Measurements from ENCODE around the gene ANXA4.
A peak's percentile ranks its signal among the peaks of the same experiment; 100 is the strongest.

Gene ANXA4

DNA sequence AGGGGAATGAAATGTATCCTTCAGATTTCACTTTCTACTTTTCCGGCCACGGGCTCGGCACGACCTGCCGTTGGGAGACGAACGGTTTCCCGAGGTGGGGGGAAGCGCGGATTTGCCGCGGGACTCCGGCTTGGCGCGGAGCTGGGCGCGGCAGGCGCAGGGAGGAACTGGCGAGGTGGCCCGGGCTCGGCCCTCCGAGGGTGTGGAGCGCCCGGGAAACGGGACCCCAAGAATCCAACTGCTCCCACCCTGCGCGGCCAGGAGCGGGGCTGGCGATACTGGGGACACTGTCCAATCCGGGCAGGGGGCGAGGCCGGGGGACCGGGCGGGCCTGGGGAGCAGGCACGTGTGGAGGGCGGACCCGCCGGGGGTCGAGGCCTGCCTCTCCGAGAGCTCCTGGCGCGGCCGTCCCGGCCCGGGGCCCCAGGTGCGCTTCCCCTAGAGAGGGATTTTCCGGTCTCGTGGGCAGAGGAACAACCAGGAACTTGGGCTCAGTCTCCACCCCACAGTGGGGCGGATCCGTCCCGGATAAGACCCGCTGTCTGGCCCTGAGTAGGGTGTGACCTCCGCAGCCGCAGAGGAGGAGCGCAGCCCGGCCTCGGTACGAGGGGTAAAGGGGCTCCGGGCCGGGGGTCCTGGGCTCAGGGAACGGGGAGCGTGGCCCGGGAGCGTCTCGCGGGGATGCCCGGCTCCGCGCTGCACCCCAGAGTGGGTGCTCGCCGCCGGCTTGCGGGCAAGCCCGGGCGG is at the start of gene ANXA4:
TSS of gene ANXA4 (plus strand) at position 560 of the 747 bp plus-strand sequence. CDS start 39,432 bp downstream, outside the sequence.
- peak; percentile 82 for DNase-seq (ENCODE audit: low spot score)

DNA sequence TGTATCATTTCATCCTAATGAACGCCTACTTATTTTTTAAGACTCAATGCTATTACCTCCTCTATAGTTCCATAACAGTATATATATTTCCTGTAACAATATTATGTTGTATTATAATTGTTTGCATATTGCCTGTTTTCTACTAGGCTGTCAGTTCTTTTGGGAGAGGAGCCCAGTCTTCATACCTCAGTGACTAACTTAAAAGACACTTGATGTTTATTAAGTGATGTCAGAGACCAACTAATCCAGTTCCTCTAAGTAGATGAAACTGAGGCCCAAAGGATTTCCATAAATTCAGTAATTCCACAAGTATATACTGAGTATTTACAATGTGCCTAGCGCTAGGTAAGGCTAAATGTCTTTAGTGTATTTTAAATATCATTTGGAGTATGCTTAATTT is 49.5 kb upstream of the ANXA4 start:
- DNase-seq (ENCODE audit: low spot score): peak; percentile 69

DNA sequence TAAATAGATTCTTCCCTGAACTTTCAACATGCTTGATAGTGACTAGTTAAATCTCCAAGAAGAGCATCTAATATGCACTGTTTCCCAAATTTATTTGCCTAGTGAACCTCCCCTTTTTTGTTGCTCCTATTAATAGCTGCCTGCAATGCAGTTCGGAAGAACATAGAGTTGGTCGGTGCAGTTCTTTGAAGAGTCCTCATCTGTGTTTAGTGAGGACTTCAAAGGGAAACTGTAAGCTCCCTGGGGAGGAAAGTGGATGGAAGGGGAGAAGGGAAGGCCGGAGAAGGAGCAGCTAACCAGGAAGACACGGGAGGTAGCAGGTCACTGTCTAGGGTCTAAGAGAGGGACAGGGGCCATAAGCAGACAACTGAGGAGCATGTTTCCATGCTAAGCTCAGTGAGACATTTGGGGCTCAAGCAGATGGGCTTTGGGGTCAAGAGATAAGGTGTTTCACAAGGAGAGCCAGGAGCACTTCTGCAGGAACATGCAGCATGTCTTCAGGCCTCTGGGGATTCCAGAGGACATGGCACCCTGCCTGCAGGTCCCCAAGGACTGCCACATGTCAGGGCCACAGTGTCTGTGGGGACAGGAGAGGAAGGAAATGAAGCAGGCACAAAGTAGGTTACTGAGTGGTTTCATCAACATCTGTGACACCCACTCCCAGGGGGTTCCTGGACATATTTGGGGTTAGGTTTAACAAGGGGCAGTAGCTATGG is 48.7 kb upstream of the ANXA4 start:
- no peak for DNase-seq (ENCODE audit: low spot score)

DNA sequence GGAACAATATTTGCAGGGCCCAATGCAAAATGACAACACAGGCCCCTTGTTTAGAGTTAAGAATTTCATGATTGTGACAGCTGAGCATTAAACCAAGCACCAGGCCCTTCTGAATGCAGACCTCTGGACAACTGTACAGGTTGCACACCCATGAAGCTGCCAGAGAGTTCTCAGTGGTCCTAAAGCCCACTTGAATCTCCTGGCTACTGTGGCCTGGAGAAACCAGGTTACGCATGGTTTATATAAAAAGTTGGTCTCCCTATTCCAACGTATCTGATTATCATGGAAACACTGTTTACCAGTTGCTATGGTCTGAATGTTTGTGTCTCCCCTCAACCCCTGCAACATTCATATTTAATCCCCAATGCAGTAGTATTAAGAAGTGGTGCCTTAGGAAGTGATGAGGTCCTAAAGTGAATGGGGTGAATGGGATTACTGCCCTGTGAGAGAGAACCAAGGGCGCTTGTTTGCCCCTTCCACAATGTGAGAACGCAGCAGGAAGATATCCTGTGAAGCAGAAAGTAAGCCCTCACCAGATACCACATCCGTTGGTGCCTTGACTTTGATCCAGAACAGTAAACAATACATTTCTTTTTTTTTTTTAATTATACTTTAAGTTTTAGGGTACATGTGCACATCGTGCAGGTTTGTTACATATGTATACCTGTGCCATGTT is 48.0 kb upstream of the ANXA4 start:
- no peak for DNase-seq (ENCODE audit: low spot score)

DNA sequence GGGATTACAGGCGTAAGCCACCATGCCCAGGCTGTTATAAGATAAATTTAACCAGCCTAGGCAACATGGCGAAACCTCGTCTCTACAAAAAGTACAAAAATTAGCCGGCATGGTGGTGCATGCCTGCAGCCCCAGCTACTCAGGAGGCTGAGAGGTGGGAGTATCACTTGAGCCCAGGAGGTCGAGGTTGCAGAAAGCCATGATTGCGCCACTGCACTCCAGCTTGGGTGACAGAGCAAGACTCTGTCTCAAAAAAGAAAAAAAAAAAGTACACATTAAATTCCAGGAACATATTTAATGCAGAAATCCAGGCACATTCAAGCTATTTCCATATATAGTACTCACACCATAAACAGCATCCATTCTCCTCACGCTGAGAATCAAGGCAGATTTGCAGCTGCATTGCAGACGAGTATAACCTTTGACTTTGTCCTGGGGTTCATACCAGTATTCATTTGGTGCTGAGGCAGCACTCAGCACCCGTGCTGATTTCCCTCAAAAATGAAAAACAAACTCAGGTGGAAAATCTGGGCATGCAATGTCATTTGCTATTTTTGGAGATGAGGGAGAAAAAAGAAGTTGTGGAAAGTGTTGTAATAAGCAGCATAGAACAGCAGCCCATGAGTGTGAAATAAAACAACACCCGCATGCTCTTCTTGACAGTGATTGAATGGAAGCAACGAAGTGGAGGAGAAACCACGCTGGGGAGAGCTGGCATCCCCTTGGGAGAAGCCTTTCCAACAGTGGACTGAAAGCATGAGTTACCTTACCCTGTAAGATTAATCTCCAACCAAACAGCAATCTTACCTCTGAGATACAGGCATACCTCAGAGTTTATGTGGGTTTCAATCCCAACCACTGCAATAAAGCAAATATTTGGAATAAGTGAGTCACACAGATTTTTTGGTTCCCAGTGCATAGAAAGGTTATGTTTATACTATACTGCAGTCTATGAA is 46.8 kb upstream of the ANXA4 start:
- peak; percentile 40 for DNase-seq (ENCODE audit: low spot score)

DNA sequence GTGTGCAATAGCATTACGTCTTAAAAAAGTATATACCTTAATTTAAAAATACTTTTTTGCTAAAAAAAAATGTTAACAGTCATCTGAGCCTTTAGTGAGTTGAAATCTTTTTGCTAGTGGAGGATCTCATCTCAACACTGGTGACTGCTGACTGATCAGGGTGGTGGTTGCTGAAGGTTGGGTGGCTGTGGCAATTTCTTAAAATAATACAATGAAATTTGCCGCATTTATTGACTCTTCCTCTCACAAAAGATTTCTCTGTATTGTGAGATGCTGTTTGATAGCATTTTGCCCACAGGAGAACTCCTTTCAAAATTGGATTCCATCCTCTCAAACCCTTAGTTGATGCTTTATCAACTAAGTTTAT is 46.1 kb upstream of the ANXA4 start:
- no peak for DNase-seq (ENCODE audit: low spot score)

DNA sequence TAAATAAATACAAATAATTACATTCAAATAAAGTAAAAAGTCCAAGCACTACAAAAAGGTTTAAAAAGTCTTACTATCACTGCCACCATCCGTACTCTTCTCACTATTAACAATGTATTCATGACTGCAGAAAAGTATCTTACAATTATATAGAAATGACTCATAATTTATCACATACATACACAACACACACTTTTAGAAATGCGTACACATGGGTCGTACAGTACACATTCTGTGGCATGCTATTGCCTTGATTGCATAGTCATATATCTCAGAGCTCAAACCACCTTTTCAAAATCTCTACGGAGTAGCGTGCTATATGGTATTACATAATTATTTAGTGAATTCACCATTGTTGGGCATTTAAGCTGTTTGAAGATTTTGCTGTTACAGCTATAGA is 41.6 kb upstream of the ANXA4 start:
- no peak for DNase-seq (ENCODE audit: low spot score)

DNA sequence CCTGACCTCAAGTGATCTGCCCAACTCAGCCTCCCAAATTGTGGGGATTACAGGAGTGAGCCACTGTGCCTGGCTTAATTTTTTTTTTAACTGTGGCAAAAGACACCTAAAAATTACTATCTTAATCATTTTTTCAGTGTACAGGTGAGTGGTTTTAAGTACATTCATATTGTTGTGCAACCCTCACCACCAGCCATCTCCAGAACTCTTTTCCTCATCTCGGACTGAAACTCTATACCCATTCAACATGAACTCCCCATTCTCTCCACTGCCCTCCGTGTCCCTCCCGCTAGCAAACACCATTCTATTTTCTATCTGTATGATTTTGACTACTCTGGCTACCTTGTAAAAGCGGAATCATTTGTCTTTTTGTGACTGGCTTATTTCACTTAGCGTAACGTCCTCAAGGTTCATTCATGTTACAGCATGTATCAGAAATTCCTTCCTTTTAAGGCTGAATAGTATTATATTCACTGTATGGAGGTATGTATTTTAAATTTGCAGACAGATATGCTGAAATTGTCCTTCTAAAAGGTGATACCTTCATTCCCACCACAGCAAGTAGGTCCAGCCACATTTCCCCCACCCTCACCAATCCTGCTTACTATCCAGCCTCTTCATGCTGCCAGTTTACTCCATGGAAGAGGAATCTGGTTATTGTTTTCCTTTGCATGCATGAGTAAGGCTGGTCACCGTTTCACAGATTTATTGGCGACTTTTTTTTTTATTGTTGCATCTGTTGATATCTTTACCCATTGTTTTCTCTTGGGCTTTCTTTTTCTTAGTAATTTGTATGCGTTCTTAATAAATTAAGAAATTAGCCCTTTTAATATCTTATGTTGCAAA is 40.6 kb upstream of the ANXA4 start:
- no peak for DNase-seq (ENCODE audit: low spot score)

DNA sequence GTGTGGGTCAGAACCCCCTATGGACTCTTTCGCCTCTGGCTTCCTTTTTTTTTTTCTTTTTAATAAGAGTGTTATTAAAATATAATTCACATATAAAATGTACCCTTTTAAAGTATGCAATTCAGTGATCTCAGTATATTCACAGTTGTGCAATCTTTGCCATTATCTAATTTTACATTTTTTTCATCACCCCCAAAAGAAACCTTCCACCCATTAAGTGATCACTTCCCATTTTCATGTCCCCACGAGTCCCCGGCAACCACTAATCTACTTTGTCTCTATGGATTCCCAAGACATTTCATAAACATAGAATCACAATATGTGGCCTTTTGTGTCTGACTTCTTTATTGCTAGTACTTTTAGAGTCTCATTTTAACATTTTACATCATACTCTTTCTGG is 38.7 kb upstream of the ANXA4 start:
- no peak for DNase-seq (ENCODE audit: low spot score)

DNA sequence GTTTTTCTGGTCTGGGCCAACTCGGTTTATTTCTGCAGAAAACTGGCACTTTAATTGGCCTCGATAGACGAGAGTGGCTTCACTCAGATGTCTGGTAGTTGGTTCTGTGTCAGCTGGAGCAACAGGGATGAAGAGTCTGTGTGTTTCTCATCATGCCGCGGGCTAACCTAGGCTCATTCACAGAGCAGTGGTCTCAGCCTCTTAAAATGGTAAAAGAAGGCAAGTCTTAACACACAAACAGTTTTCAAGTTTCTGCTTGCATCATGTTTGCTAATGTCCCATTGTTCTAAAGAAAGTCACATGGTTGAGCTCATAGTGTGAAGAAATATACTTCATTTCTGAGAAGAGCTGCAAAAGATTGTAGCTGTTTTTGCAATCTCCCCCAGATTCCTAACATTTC is 37.5 kb upstream of the ANXA4 start:
- DNase-seq (ENCODE audit: low spot score): no peak

DNA sequence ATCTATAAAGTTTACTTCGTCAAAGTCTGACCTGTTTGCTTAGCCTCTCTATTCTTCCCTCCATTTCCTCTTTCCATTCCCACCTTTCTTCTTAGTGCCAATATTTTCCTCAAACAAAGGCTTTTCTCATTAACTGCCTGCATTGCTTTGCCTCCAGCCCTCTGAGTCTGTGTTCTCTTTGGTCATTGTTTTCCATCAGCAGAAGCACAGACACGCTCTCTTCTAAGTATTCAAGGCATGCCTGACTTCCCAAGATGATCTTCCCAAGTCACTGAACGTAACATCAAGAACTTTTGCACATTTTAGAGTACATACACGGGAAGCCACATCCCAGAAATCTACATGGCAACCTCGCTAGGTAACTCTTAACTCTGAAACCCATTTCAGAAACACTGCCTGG is 32.6 kb upstream of the ANXA4 start:
- DNase-seq (ENCODE audit: low spot score): no peak

DNA sequence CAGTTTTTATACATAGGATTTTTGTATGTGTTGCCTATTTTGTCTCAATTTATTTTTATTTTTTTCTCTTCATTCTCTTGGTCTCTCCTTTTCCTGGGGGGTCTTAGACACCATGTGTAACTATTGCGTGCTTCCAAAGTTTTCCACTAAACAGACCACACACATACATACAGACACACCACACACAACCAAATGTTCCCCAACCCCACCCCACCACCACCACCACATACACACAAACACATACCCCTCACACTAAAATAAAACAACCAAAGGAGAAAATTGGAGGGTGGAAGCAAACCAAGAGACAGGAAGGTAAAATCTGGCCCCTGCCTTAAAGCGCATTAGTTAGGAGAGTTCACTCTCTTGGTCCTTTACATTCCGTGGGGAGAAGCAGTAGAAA is 30.0 kb upstream of the ANXA4 start:
- DNase-seq (ENCODE audit: low spot score): no peak

DNA sequence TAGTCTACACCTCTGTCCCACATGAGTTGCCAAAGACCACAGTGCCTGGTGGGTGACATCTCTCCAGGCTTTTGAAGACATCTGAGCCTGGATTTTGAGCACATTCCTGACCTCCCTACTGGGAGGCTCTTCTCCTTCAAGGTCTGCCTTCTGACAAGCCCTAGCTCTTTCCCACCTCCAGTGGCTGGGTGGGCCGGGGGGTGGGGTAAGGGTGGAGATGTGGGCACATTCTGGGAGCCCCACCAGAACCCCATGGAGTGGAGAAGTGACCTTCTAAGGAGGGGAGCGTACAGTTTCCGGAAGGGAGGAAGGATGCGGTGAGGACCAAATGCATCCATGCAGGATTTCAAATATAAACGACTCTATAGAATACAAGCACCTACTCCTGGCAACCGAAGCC is 27.9 kb upstream of the ANXA4 start:
- no peak for DNase-seq (ENCODE audit: low spot score)

DNA sequence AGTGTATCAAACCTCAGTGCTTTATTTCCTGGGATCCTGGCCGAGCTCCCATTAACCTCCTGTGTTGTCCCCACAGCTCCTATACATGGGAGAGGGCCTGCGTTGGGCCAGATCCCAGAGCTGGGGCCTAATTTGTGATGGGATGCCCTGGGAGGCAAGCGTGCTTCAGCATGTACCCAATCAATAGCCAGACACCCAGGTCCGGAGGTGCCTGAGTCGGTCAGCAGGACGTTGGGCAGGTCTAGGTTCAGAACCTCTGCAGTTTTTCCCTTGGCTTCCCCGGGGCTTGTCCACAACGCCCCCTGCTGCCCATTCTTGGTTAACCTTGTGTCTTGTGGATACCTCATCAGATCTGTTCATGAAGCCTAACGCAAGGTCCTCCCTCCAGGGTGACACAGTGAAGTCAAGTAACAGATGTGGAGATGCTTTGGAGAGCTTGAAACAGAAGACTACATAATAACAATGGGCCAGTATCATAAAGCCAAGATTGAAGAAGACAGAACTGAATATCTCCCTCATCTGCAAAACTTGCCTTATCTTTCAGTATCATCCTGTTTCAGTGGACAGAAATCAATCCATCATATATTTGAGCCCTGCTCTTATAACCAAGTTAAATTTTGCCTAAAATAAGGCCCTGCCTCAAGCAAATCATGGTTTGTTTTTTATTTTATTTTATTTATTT is 27.3 kb upstream of the ANXA4 start:
- DNase-seq (ENCODE audit: low spot score): peak; percentile 78

DNA sequence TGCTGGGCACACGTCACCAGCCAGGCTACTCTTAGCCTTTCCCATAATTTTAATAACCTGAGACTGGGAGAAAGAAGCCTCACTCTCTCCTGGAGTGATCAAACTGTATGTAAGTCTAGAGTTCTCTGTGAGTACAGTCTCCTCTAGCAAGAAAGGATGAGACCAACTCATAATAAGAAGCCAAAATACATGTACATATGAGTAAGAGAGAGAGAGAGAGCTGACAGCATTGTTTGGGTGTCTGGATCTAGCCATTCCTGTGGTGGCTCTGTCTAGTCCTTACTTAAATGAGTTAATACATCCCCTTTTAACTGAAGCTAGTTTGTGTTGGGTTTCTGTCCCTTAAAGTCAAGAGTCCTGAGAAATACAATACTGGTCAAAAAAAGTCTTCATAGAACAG is 26.0 kb upstream of the ANXA4 start:
- peak; percentile 17 for DNase-seq (ENCODE audit: low spot score)

DNA sequence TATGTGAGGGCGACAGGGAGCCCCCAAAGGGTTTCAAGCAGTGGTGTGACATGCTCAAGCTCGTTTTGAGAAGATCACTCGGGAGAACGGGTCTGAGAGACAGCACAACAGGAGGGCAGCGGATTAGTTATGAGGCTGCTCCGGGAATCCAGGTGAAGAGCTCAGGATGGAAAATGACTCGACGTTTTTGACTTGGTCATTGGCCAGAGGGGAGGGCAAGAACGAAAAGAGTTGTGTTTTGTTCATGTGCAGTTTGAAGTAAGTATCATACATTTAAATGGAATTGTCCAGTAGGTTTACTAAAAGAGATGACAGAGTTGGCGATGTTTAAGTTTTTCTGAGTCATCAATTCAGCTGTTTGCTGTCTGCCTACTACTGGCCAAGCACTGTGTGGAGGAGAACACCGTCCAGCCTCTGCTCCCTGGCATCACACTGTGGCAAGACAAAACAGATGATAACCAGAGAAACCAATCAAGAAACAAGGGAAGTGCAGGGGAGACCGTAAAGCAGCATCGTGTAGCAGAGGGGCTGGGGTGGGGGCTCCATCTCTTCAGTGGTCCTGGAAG is 25.3 kb upstream of the ANXA4 start:
- peak; percentile 48 for DNase-seq (ENCODE audit: low spot score)

DNA sequence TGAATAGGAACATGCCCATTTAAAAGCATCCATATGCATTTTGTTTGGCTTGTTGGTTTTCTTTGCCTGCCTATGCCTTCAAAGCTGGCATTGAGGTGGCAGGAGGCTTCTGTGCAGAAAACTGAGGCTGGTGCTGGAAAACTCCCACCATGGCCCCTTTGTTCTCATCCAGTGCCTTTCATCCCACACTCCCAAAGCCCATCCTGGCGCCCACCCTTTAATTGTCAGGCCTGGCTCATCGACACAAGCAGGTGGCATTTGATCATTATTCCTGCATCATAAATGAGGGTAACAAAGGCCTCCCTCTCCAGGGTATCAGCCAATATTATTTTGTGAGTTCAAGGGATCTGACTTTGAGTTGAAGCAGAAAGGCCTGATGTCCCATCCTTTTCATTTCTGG is 24.7 kb upstream of the ANXA4 start:
- DNase-seq (ENCODE audit: low spot score): no peak

DNA sequence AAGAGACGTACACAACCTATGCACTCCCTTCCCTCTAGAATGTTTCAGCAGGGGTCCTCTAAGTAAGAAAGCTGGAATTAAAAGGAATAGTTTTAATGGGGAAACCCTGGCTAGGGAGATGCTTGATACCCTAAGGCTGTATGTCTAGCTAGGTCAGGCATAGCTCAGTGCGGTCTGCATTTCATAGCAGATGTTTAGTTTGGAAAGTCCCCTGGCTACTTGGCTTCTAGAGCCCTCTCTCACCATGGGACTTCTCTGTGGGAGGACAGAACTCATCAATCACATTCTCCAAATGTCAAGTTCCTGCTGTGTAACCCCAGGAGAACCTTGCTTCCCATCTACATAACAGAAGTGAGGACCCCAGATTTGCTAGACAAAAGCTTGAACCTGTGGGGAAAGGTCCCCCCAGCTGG is 24.1 kb upstream of the ANXA4 start:
- no peak for DNase-seq (ENCODE audit: low spot score)

DNA sequence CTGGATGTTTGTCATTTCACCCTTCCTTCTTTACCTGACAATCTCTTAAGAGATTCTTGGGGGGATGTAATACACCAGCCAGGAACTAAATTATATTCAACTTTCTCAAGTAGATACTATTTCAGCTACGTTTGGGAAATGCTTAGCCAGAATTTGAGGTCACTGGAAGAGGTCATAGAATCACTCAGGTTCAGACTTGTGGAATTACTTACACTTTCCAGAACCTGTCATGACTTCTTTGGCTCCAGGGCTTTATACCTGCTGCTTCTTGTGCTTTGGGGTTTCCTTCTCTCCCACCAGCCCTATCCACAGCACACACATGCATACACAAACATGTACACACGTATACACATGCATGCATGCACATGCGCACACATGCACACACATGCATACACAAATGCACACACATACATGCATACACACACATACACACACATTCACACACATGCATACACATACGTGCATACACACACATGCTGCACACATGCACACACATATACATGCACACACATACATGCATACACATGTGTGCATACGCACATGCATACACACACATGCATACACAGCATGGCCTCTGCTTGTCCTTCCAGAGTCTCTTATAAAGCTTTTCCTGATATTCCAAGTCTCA is 23.5 kb upstream of the ANXA4 start:
- DNase-seq (ENCODE audit: low spot score): no peak

DNA sequence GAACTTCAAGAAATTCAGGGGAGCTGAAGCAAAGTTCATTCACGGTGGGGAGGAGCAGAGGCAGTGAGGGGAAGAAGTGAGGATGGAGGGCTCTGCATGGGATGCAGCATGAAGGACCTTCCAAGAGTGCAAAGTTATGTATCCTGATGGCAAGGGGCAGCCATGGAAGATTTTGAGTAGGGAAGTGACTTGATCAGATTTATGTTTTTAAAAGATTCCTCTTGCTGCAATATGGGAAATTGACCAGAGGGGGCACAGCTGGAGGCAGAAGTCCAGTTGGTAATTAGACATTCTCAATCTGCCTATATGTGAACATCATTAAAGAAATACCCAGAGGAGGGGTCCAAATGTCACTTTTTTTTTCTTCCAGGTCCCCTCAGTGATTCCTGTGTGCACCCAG is 21.5 kb upstream of the ANXA4 start:
- peak; percentile 9 for DNase-seq (ENCODE audit: low spot score)

Measured in AG08395 (cell line).